Brain microvascular endothelial cell (primary cell): ENCODE results near the gene NUFIP1.

Source experiments
- DNase-seq: peaks from one replicate; pipeline ENCODE4 v3.0.0-alpha.2; 2020
- H3K27ac ChIP-seq: fragments of 250-450 bp; sonication (Bioruptor Pico); 2 replicates; pipeline ENCODE4 v1.5.1; 2020; ENCODE audit warnings: mild to moderate bottlenecking, moderate library complexity
- H3K27me3 ChIP-seq: fragments of 250-450 bp; sonication (Bioruptor Pico); replicated peaks from 2 replicates; pipeline ENCODE4 v1.5.1; 2020; ENCODE audit warnings: mild to moderate bottlenecking
- H3K36me3 ChIP-seq: fragments of 250-450 bp; sonication (Bioruptor Pico); replicated peaks from 2 replicates; pipeline ENCODE4 v1.5.1; 2020; ENCODE audit warnings: mild to moderate bottlenecking
- H3K4me3 ChIP-seq: 2 replicates; pipeline ENCODE4 v1.5.1; 2011; ENCODE audit warnings: low read depth, mild to moderate bottlenecking, control low read depth, low read length, moderate library complexity
- CTCF ChIP-seq: IDR thresholded peaks from 2 replicates; pipeline ENCODE4 v1.5.1; 2011; ENCODE audit warnings: low read depth, mild to moderate bottlenecking, moderate library complexity, low read length, control low read depth, inconsistent platforms; ENCODE audit errors: missing control alignments
- in situ Hi-C: cut with HindIII; loops from 2 replicates; pipeline ENCODE4 v1.10.0; 2017; ENCODE audit warnings: low sequenced_read_pairs, low pct_ligation_motif_present

NUFIP1 gene

GRCh38 chr13:45003417-45003816 lies 14.1 kb upstream of the NUFIP1 start:
- Histone ChIP-seq H3K27ac (no peak overlapping the region), H3K4me3 (no peak overlapping the region), H3K36me3 (peaks cover 22% of the 10 kb centered on the region), H3K27me3 (no peaks in the 10 kb centered on the region)
- in situ Hi-C loops, result no loop called here
- DNase-seq, result no peak
- TF ChIP-seq CTCF, result no peak

- DNase-seq, result no peak
- no peaks in the 10 kb centered on the region for H3K27me3 ChIP-seq
- peaks cover 5% of the 10 kb centered on the region for H3K36me3 ChIP-seq
- peak overlapping the region; percentile 97 for H3K4me3 ChIP-seq
- in situ Hi-C loops, result no loop called here
- no peak for TF ChIP-seq CTCF
- H3K27ac ChIP-seq, result peak overlapping the region; percentile 72
These were observed 670 bp upstream of the NUFIP1 start for GRCh38 chr13:44989941-44990340.

GRCh38 chr13:44978328-44978727 lies 10.9 kb downstream of the NUFIP1 start:
- no peak for DNase-seq
- Histone ChIP-seq H3K27ac (no peak overlapping the region), H3K36me3 (peaks cover 11% of the 10 kb centered on the region), H3K27me3 (no peaks in the 10 kb centered on the region), H3K4me3 (no peak overlapping the region)
- in situ Hi-C loops, result no loop called here
- no peak for TF ChIP-seq CTCF

- no peak for DNase-seq
- TF ChIP-seq CTCF, result no peak
- Histone ChIP-seq H3K36me3 (peaks cover 11% of the 10 kb centered on the region), H3K27me3 (no peaks in the 10 kb centered on the region), H3K27ac (no peak overlapping the region), H3K4me3 (no peak overlapping the region)
- in situ Hi-C loops, result no loop called here
These were observed 12.2 kb downstream of the NUFIP1 start for GRCh38 chr13:44976949-44977583.

GRCh38 chr13:44976196-44976595 lies 13.1 kb downstream of the NUFIP1 start:
- peaks cover 11% of the 10 kb centered on the region for H3K36me3 ChIP-seq

More at GRCh38 chr13:44976196-44976595, 13.1 kb downstream of the NUFIP1 start:
- Histone ChIP-seq H3K4me3 (no peak overlapping the region), H3K27ac (no peak overlapping the region), H3K27me3 (no peaks in the 10 kb centered on the region)
- no peak for DNase-seq
- in situ Hi-C loops, result no loop called here
- no peak for TF ChIP-seq CTCF
